ENCODE measurements around the gene EFS. TPM values are rescaled to one million over a fixed set of nuclear protein-coding genes. Genes with fewer than 3 reads are reported as not detected.

The EFS gene
- total RNA-seq, 2 experiments from 2014 or later: not detected

GRCh38 chr14:23364164-23365035 lies 572 bp downstream of the EFS start:
- Histone ChIP-seq H4K20me1 (ENCODE audit: insufficient read depth, low read length) (no peaks in the 10 kb centered on the region), H3K4me3 (ENCODE audit: low read depth, low read length, poor library complexity, severe bottlenecking) (no peak overlapping the region), H3K27ac (ENCODE audit: low read depth, low read length, poor library complexity, severe bottlenecking) (no peak overlapping the region), H3K4me1 (ENCODE audit: insufficient read depth, low read length, poor library complexity, severe bottlenecking) (no peaks in the 10 kb centered on the region), H3K9me2 (ENCODE audit: insufficient read depth, low read length) (no peaks in the 10 kb centered on the region), H3K79me2 (ENCODE audit: insufficient read depth, low read depth, low read length) (no peaks in the 10 kb centered on the region), H3K4me2 (ENCODE audit: low read length) (no peak overlapping the region), H3K36me3 (ENCODE audit: insufficient read depth, low read length) (no peaks in the 10 kb centered on the region), H2AFZ (ENCODE audit: low read length) (no peak overlapping the region), H3K9me3 (ENCODE audit: low read length) (no peaks in the 10 kb centered on the region)
- CTCF ChIA-PET (ENCODE audit: unreplicated experiment): no interaction called here
- intact Hi-C loops (cut with micrococcal nuclease; ENCODE audit: unreplicated experiment): no loop called here
- no TSS peak for BruUV-seq (replicated peaks)
- POLR2A ChIA-PET: no interaction called here
- no peak for DNase-seq (ENCODE audit: low spot score)
- TF ChIP-seq CTCF (conservative IDR thresholded peaks at IDR 0.05; ENCODE audit: low read length) (no peak), EZH2phosphoT487 (IDR thresholded peaks at IDR 0.05; ENCODE audit: borderline replicate concordance, low read depth, low read length) (no peak)

GRCh38 chr14:23362200-23362599 lies 2.8 kb downstream of the EFS start:
- Histone ChIP-seq H3K36me3 (ENCODE audit: insufficient read depth, low read length) (no peaks in the 10 kb centered on the region), H2AFZ (ENCODE audit: low read length) (no peak overlapping the region), H3K4me3 (ENCODE audit: low read depth, low read length, poor library complexity, severe bottlenecking) (no peak overlapping the region), H3K4me1 (ENCODE audit: insufficient read depth, low read length, poor library complexity, severe bottlenecking) (no peaks in the 10 kb centered on the region), H3K9me3 (ENCODE audit: low read length) (no peaks in the 10 kb centered on the region), H3K27ac (ENCODE audit: low read depth, low read length, poor library complexity, severe bottlenecking) (no peak overlapping the region), H4K20me1 (ENCODE audit: insufficient read depth, low read length) (no peaks in the 10 kb centered on the region), H3K4me2 (ENCODE audit: low read length) (no peak overlapping the region), H3K79me2 (ENCODE audit: insufficient read depth, low read depth, low read length) (no peaks in the 10 kb centered on the region), H3K9me2 (ENCODE audit: insufficient read depth, low read length) (no peaks in the 10 kb centered on the region)
- intact Hi-C loops (cut with micrococcal nuclease; ENCODE audit: unreplicated experiment): no loop called here
- TF ChIP-seq EZH2phosphoT487 (IDR thresholded peaks at IDR 0.05; ENCODE audit: borderline replicate concordance, low read depth, low read length) (no peak), CTCF (conservative IDR thresholded peaks at IDR 0.05; ENCODE audit: low read length) (0 out of 2 replicates have a peak, but pooled peaks have one; percentile 26)
- POLR2A ChIA-PET: interaction anchor here (0.7 kb wide), 2 partner anchors 40 to 81 kb away, joined by 3 to 4 read pairs; no protein-coding TSS in a partner anchor
- no TSS peak for BruUV-seq (replicated peaks)
- no peak for DNase-seq (ENCODE audit: low spot score)
- CTCF ChIA-PET (ENCODE audit: unreplicated experiment): no interaction called here

GRCh38 chr14:23361763-23362162 lies 3.2 kb downstream of the EFS start:
- H4K20me1 ChIP-seq (ENCODE audit: insufficient read depth, low read length): no peaks in the 10 kb centered on the region
- POLR2A ChIA-PET: no interaction called here
- TF ChIP-seq CTCF (conservative IDR thresholded peaks at IDR 0.05; ENCODE audit: low read length): no peak
- no peak for TF ChIP-seq EZH2phosphoT487 (IDR thresholded peaks at IDR 0.05; ENCODE audit: borderline replicate concordance, low read depth, low read length)

More at GRCh38 chr14:23361763-23362162, 3.2 kb downstream of the EFS start:
- no peak overlapping the region for H2AFZ ChIP-seq (ENCODE audit: low read length)
- BruUV-seq (replicated peaks): no TSS peak
- no peaks in the 10 kb centered on the region for H3K4me1 ChIP-seq (ENCODE audit: insufficient read depth, low read length, poor library complexity, severe bottlenecking)
- no peaks in the 10 kb centered on the region for H3K9me3 ChIP-seq (ENCODE audit: low read length)
- no peak overlapping the region for H3K4me3 ChIP-seq (ENCODE audit: low read depth, low read length, poor library complexity, severe bottlenecking)
- H3K79me2 ChIP-seq (ENCODE audit: insufficient read depth, low read depth, low read length): no peaks in the 10 kb centered on the region
- H3K27ac ChIP-seq (ENCODE audit: low read depth, low read length, poor library complexity, severe bottlenecking): no peak overlapping the region
- DNase-seq (ENCODE audit: low spot score): no peak
- no peak overlapping the region for H3K4me2 ChIP-seq (ENCODE audit: low read length)
- H3K36me3 ChIP-seq (ENCODE audit: insufficient read depth, low read length): no peaks in the 10 kb centered on the region
- CTCF ChIA-PET (ENCODE audit: unreplicated experiment): no interaction called here
- H3K9me2 ChIP-seq (ENCODE audit: insufficient read depth, low read length): no peaks in the 10 kb centered on the region
- intact Hi-C loops (cut with micrococcal nuclease; ENCODE audit: unreplicated experiment): no loop called here

Measured in OCI-LY7 (cell line).